GM19351 (cell line): ENCODE measurements around the gene SARM1.

Source experiments
- ATAC-seq: cut with Tn5 transposase; IDR thresholded peaks from one replicate; pipeline ENCODE4 v1.9.1; 2021; ENCODE audit warnings: mild to moderate bottlenecking, moderate library complexity; ENCODE audit not compliant: unreplicated experiment

Gene SARM1

DNA sequence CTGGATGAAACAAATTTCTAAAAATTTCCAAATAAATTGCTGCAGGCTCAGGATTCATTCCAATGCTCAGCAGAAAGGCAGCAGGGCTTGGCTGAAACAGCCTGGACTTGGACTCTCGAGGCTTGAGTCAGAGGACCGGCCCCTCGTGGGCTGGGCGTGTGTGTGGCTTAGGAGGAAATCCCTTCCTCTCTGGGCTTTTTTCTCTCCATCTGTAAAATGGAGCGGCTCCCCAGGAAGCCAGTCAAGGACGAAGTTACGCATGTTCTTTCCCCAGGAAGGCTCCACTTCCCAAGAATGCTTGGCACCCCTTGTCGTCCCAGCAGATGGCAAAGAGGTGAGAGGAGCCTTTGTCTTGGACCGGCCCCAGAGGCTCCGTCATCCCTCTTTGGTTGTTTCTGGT lies 21.0 kb downstream of the SARM1 start:
- no peak for ATAC-seq

- no peak for ATAC-seq
Observed at GRCh38 chr17:28394337-28395116, 23.0 kb downstream of the SARM1 start.

- ATAC-seq = no peak
Observed at GRCh38 chr17:28395426-28395825, 23.9 kb downstream of the SARM1 start.

DNA sequence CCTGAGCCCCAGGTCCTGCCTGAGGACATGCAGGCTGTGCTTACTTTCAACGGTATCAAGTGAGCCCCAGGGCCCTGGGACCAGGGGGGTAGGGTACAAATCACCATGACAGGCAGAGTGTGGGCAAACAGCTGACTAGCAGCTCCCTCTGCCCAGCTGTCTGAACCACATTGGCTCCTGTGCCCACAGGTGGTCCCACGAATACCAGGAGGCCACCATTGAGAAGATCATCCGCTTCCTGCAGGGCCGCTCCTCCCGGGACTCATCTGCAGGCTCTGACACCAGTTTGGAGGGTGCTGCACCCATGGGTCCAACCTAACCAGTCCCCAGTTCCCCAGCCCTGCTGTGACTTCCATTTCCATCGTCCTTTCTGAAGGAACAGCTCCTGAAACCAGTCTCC lies 24.5 kb downstream of the SARM1 start:
- ATAC-seq = no peak

GRCh38 chr17:28396635-28397239 lies 25.2 kb downstream of the SARM1 start:
- ATAC-seq = no peak

GRCh38 chr17:28397275-28397674 lies 25.8 kb downstream of the SARM1 start:
- no peak for ATAC-seq

GRCh38 chr17:28397687-28398279 lies 26.3 kb downstream of the SARM1 start:
- ATAC-seq = no peak

DNA sequence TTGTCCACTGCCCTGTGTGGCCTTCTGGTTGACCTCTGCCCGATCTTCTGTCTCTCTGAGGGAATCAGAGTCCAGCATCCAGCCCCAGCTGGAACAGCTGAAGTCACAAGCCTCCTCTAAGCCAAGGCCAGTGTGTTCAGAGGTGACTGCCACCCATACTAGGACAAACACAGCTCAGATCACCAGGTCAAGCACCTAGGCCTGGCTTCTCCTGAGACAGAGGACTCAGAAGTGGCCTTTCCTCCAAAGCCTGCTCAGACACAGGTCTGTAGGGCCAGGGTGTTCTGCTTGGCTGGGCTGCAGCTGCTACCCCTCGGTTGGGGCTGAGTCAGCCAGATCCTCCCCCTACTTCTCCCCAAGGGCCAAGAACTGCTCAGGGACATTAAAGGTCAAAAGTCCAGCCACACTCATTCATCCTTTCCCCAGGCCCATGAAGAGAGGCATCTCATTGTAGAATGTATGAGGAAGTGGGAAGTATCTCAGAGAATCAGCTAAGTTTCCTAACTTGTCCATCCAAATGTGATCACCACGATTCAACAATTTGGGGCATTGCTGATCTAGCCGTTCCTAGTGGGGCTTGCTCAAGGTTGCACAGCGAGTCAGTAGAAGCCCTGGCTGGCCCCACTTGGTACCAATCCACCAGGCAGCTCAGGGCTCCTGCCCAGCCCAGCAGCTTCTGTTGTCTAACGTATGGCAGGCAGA lies 26.9 kb downstream of the SARM1 start:
- ATAC-seq = no peak

DNA sequence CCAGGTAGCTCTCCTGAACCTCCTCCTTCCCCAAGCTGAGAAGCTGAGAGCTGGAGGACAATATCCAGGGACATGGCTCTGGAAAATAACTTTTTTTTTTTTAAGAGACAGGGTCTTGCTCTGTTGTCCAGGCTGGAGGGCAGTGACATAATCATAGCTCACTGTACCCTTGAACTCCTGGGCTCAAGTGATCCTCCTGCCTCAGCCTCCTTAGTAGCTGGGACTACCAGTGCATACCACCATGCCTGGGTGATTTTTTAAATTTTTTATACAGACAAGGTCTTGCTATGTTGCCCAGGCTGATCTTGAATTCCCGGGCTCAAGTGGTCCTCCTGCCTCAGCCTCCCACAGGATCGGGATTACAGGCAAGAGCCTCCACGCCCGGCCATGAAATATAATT lies 28.3 kb downstream of the SARM1 start:
- ATAC-seq = no peak

DNA sequence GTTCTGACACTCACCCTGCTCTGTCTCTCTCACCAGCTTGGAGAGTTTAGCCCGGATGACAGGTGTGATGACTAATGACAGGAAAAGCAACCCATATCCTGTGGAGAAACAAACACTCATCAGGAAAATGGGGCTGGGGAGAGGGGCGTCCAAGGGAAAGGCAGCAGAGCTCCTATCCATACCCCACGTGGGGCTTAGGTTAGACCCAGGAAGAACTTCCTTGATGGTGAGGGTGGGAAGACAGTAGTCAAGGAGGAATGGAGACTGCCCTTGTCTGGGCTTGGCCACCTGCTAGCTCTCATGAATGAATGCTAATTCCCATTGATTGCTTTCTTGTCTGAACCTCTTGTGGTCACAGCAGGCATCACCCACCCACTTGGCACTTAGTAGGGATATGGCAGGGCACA lies 30.7 kb downstream of the SARM1 start:
- no peak for ATAC-seq

- ATAC-seq = no peak
Observed at GRCh38 chr17:28402844-28403243, 31.4 kb downstream of the SARM1 start.

GRCh38 chr17:28404007-28404406 lies 32.5 kb downstream of the SARM1 start:
- no peak for ATAC-seq

DNA sequence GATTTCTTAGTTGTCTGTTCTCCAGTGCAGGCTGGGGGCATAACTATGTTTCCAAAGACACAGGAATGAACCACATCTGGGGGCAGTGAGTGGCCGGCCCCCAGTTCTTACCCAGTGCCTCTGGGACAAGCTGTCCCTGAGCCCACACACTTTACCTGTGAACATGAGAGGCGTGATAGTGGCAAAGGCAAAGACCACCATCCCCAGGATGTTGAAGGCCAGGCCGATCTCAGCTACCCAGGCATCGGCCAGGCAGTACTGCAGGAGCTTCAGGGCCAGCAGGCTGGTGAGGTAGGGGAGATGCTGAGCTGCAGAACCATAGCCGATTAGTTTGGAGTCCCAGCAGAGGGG lies 32.9 kb downstream of the SARM1 start:
- ATAC-seq = no peak

DNA sequence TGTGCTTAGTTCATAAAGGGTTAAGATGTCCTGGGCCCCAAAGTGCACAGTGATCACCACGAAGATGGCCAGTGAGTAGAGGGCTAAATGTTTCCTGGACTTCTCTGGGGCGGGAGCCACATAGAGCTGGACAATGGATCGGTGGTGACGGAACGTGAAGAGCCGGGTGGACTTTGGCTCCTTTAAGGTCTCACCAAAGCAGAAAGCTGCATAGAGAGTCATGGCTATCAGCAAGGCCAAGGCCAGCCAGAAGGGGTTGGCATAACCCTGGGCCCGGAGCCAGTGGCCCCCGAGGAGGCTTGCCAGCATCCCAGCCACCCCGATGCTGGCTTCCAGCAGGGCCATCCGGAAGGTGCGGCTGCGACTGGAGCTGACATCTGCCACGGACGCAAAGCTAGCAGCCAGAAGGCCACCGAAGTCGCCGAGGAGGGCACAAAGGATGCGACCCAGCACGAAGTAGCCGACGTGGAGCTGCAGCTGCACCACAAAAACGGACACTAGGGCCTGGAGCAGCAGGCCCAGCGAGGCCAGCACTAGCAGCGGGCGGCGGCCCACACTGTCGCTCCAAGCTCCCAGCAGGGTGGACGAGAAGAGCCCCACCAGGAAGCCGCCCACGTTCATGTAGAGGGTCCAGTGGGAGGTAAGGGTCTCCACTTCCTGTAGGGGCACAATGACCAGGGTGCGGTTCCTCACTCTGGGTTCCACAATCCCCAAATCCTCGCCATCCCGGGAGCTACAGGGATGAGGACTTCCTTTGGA lies 33.5 kb downstream of the SARM1 start:
- ATAC-seq = no peak

GRCh38 chr17:28405632-28406472 lies 34.4 kb downstream of the SARM1 start, which contains the start of gene SLC46A1:
Gene SLC46A1, minus strand, starts transcription at chr17:28406212. Its CDS starts 98 bp downstream, at chr17:28406114.
- peak; percentile 81 for ATAC-seq

DNA sequence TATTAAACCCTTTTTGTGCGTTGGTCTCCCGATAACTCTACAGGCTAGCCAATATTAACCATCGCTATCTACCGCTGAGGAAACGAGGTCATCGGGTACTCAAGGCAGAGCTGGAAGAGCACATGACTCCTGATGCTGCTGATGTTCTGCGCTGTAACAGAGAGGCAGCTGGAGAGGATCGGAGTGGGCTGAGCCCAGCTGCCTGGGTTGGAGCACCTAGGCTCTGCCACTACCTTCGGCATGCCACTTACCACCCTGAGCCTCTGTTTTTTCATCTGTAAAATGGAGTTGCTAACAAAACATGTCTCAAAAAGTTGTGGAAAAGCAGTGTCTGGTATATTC lies 35.0 kb downstream of the SARM1 start:
- ATAC-seq = no peak

GRCh38 chr17:28407130-28407973 lies 35.9 kb downstream of the SARM1 start:
- no peak for ATAC-seq

DNA sequence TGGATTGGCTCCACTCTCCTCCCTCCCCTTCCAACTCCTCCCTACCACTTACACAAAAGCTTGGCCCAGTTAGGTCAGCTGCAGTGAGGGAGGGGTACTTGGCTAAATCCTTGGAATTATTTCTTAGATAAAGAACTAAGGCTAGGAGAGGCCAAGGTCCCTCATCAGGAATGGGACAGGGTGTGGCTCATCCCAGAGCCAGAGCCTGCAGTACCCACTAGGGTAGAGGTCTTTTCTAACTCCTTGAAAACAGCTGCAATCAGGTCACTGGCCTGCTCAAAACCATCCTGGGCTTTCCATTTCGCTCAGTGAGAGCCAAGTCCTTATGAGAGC lies 36.4 kb downstream of the SARM1 start:
- no peak for ATAC-seq

- no peak for ATAC-seq
Observed at GRCh38 chr17:28412099-28412498, 40.6 kb downstream of the SARM1 start.
